HepG2 (cell line): Measurements from ENCODE around the gene TNFAIP6. TPM values are rescaled to one million over a fixed set of nuclear protein-coding genes. Genes with fewer than 3 reads are reported as not detected.

ENCODE experiments used
- ATAC-seq: fragments of 200-7000 bp; cut with Tn5 transposase; 3 replicates; pipeline ENCODE4 v1.9.1; 2020; ENCODE audit warnings: mild to moderate bottlenecking, moderate library complexity
- BruUV-seq: library from RNA; stranded (reverse); fragments of 400-500 nt; replicated peaks from 2 replicates; lab custom pipeline; 2021; lab: Mats Ljungman, UMichigan
- CTCF ChIA-PET: fragments of 300-600 bp; formaldehyde crosslinking; extraction: SDS; loops from one replicate; lab custom pipeline; 2021; ENCODE audit warnings: low total read pairs, inconsistent platforms, low intra/inter-chr PET ratio; lab: Yijun Ruan, JAX
- POLR2A ChIA-PET: fragments of 350-600 bp; sonication (Branson Sonifier 250); formaldehyde crosslinking; loops from one replicate; lab custom pipeline; 2020; ENCODE audit warnings: antibody characterized with exemption, inconsistent platforms; lab: Yijun Ruan, JAX
- DNase-seq: peaks from one replicate; pipeline ENCODE4 v3.0.0-alpha.2; 2015; ENCODE audit warnings: low spot score
- FAIRE-seq: peaks from 3 replicates; lab custom pipeline; 2011; peaks lifted over from hg19 to GRCh38; lab: Jason Lieb, UNC
- H2AFZ ChIP-seq: one replicate; pipeline ENCODE4 v1.6.1; 2011; ENCODE audit warnings: low read length, inconsistent platforms
- H3K27ac ChIP-seq: fragments of 300-600 bp; 3 replicates; pipeline ENCODE4 v1.8.0; 2011; ENCODE audit warnings: mixed run types, mild to moderate bottlenecking, mixed read lengths, low read length, inconsistent platforms; ENCODE audit not compliant: insufficient read depth; ENCODE audit errors: extremely low read length
- H3K27me3 ChIP-seq, 2 experiments: fragments of 200-600 bp in 1 of 2; 2 replicates in 1 of 2; 3 replicates in 1 of 2; pipeline versions ENCODE4 v1.6.0 to v1.8.0; 2011; ENCODE audit warnings: low read length in 2 of 2, mild to moderate bottlenecking in 2 of 2, moderate library complexity in 2 of 2, inconsistent platforms in 1 of 2; ENCODE audit not compliant: insufficient read depth in 2 of 2, control insufficient read depth in 1 of 2
- H3K36me3 ChIP-seq, 2 experiments: fragments of 200-600 bp in 1 of 2; replicated peaks in 1 of 2; 2 replicates in 1 of 2; 3 replicates in 1 of 2; pipeline versions ENCODE4 v1.5.1 to v1.8.0; 2011; ENCODE audit warnings: low read length in 2 of 2, inconsistent platforms in 1 of 2; ENCODE audit not compliant: insufficient read depth in 2 of 2, control insufficient read depth in 1 of 2
- H3K4me1 ChIP-seq: 2 replicates; pipeline ENCODE4 v1.5.1; 2012; ENCODE audit warnings: low read length, inconsistent platforms; ENCODE audit not compliant: insufficient read depth
- H3K4me2 ChIP-seq: 2 replicates; pipeline ENCODE4 v1.6.0; 2011; ENCODE audit warnings: low read depth, low read length, inconsistent platforms
- H3K4me3 ChIP-seq, 3 experiments: fragments of 200-600 bp in 1 of 3; sonication (generic), shearing (Covaris generic) in 1 of 3; replicated peaks in 1 of 3; 2 replicates each; pipeline ENCODE4 v1.5.1; 2011 to 2016; ENCODE audit warnings: low read length in 3 of 3, inconsistent platforms in 2 of 3, low read depth in 2 of 3, mild to moderate bottlenecking in 2 of 3, control low read depth in 1 of 3, mixed read lengths in 1 of 3; ENCODE audit not compliant: insufficient read depth in 1 of 3
- H3K79me2 ChIP-seq: one replicate; pipeline ENCODE4 v1.6.1; 2011; ENCODE audit warnings: low read length, inconsistent platforms; ENCODE audit not compliant: insufficient read depth
- H3K9ac ChIP-seq: 2 replicates; pipeline ENCODE4 v1.6.0; 2011; ENCODE audit warnings: mild to moderate bottlenecking, low read depth, low read length, inconsistent platforms; ENCODE audit not compliant: insufficient read depth
- H3K9me3 ChIP-seq: 2 replicates; pipeline ENCODE4 v1.5.1; 2012; ENCODE audit warnings: mild to moderate bottlenecking, low read length
- H4K20me1 ChIP-seq: 2 replicates; pipeline ENCODE4 v1.6.0; 2011; ENCODE audit warnings: inconsistent platforms, mild to moderate bottlenecking, low read length, moderate library complexity; ENCODE audit not compliant: insufficient read depth
- ELK4 ChIP-seq: sonication (generic); formaldehyde crosslinking; IDR thresholded peaks from 2 replicates; pipeline ENCODE4 v1.9.0; 2021; ENCODE audit warnings: missing genetic modification reagents, borderline replicate concordance
- HNRNPK ChIP-seq: fragments of 200-400 bp; formaldehyde crosslinking; IDR thresholded peaks from 2 replicates; pipeline ENCODE4 v1.6.1; 2018; ENCODE audit warnings: low read length, low read depth, moderate library complexity, mild to moderate bottlenecking; ENCODE audit not compliant: poor library complexity, severe bottlenecking
- TRIM24 ChIP-seq: sonication (generic); formaldehyde crosslinking; IDR thresholded peaks from 2 replicates; pipeline ENCODE4 v1.8.0; 2022; ENCODE audit warnings: mild to moderate bottlenecking, missing genetic modification reagents
- WGBS: methylation state at CpG from one replicate; pipeline ENCODE4 v1.1.6; 2017; ENCODE audit warnings: low lambda C conversion rate; 5-methylcytosine and 5-hydroxymethylcytosine counted together
- in situ Hi-C: cut with HindIII; loops from 2 replicates; pipeline ENCODE4 v1.10.0; 2017; ENCODE audit warnings: low pct_unique_long_range_greater_than_20kb; ENCODE audit not compliant: extremely low pct_ligation_motif_present
- intact Hi-C: fragments of 100-400 bp; cut with micrococcal nuclease; formaldehyde crosslinking; loops from one replicate; pipeline ENCODE4 v1.10.0; 2022; ENCODE audit not compliant: unreplicated experiment
- polyA plus RNA-seq, 8 experiments: library from polyadenylated mRNA; depleted of rRNA in 3 of 8; stranded (reverse) in 7 of 8; unstranded in 1 of 8; fragments of >200 nt; fragmentation: Illumina TruSeq in 4 of 8; extraction: Trizol in 4 of 8; gene quantifications; 2 replicates each; pipeline versions ENCODE4 v1.2.1 to v1.2.3, GENCODE V29; 2011 to 2016; ENCODE audit warnings: low read depth in 4 of 8, missing spikeins in 1 of 8, mixed read lengths in 1 of 8; ENCODE audit not compliant: insufficient read depth in 1 of 8
- total RNA-seq, 5 experiments: library from RNA; depleted of rRNA; stranded (reverse); fragments of >200 nt; fragmentation: Illumina TruSeq; extraction: Trizol; gene quantifications; 2 replicates each; pipeline ENCODE4 v1.2.3, GENCODE V29; 2016; ENCODE audit warnings: low read depth in 1 of 5
- TF ChIP-seq, protein P1 (sequence below): sonication (generic); formaldehyde crosslinking; IDR thresholded peaks from 2 replicates; pipeline ENCODE4 v1.5.0; 2020; ENCODE audit warnings: mild to moderate bottlenecking, missing genetic modification reagents, borderline replicate concordance

The TNFAIP6 gene
- total and polyA plus RNA-seq, 2 of the 13 experiments (the other 11 are each of a cell fraction or from before 2014, with no cell fraction given), result not detected

DNA sequence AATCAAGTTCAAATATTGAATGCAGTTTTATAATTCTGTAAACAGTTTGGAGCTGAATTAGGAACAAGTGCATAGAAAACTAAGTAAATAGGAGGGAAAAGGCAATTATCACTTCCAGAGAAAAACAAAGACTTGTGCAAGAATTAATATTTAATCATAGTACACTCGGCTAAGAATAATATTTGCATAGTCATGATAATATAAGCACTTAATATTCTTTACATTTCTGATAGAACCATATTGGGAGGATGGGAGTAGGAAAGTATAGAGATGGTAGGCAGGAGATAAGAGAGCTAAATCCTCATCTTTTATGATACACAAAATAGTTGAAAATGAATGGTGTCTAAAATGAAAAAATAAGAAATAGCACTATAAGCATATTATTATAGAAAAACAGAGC, 27.4 kb upstream of the TNFAIP6 start (continued):
- TF ChIP-seq, protein P1, sequence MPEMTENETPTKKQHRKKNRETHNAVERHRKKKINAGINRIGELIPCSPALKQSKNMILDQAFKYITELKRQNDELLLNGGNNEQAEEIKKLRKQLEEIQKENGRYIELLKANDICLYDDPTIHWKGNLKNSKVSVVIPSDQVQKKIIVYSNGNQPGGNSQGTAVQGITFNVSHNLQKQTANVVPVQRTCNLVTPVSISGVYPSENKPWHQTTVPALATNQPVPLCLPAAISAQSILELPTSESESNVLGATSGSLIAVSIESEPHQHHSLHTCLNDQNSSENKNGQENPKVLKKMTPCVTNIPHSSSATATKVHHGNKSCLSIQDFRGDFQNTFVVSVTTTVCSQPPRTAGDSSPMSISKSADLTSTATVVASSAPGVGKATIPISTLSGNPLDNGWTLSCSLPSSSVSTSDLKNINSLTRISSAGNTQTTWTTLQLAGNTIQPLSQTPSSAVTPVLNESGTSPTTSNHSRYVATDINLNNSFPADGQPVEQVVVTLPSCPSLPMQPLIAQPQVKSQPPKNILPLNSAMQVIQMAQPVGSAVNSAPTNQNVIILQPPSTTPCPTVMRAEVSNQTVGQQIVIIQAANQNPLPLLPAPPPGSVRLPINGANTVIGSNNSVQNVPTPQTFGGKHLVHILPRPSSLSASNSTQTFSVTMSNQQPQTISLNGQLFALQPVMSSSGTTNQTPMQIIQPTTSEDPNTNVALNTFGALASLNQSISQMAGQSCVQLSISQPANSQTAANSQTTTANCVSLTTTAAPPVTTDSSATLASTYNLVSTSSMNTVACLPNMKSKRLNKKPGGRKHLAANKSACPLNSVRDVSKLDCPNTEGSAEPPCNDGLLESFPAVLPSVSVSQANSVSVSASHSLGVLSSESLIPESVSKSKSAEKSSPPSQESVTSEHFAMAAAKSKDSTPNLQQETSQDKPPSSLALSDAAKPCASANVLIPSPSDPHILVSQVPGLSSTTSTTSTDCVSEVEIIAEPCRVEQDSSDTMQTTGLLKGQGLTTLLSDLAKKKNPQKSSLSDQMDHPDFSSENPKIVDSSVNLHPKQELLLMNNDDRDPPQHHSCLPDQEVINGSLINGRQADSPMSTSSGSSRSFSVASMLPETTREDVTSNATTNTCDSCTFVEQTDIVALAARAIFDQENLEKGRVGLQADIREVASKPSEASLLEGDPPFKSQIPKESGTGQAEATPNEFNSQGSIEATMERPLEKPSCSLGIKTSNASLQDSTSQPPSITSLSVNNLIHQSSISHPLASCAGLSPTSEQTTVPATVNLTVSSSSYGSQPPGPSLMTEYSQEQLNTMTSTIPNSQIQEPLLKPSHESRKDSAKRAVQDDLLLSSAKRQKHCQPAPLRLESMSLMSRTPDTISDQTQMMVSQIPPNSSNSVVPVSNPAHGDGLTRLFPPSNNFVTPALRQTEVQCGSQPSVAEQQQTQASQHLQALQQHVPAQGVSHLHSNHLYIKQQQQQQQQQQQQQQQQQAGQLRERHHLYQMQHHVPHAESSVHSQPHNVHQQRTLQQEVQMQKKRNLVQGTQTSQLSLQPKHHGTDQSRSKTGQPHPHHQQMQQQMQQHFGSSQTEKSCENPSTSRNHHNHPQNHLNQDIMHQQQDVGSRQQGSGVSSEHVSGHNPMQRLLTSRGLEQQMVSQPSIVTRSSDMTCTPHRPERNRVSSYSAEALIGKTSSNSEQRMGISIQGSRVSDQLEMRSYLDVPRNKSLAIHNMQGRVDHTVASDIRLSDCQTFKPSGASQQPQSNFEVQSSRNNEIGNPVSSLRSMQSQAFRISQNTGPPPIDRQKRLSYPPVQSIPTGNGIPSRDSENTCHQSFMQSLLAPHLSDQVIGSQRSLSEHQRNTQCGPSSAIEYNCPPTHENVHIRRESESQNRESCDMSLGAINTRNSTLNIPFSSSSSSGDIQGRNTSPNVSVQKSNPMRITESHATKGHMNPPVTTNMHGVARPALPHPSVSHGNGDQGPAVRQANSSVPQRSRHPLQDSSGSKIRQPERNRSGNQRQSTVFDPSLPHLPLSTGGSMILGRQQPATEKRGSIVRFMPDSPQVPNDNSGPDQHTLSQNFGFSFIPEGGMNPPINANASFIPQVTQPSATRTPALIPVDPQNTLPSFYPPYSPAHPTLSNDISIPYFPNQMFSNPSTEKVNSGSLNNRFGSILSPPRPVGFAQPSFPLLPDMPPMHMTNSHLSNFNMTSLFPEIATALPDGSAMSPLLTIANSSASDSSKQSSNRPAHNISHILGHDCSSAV (CRISPR knock-in tag), result no peak

- CTCF ChIA-PET, result no interaction called here
Measured at GRCh38 chr2:151333083-151333482, 24.3 kb upstream of the TNFAIP6 start.

More at GRCh38 chr2:151333083-151333482, 24.3 kb upstream of the TNFAIP6 start:
- Histone ChIP-seq H3K27me3 (0 out of 5 replicates have a peak, but pooled peaks cover 0 to 4% of the 10 kb centered on the region in 2 experiments), H3K4me3 (no peak overlapping the region), H2AFZ (no peak overlapping the region), H3K79me2 (no peaks in the 10 kb centered on the region), H3K27ac (no peak overlapping the region), H3K4me1 (peaks cover 7% of the 10 kb centered on the region; the same call in 1 of the 2 replicates), H3K9ac (no peak overlapping the region), H3K36me3 (no peaks in the 10 kb centered on the region), H3K9me3 (no peaks in the 10 kb centered on the region), H4K20me1 (no peaks in the 10 kb centered on the region), H3K4me2 (no peak overlapping the region)
- TF ChIP-seq ELK4 (CRISPR knock-in tag) (no peak), HNRNPK (no peak), TRIM24 (CRISPR knock-in tag) (no peak)
- in situ Hi-C loops, result no loop called here
- no TSS peak for BruUV-seq
- ATAC-seq, result no peak
- POLR2A ChIA-PET, result no interaction called here
- WGBS, result 21% methylated on average over 3 of the region's 3 CpGs
- DNase-seq, result no peak
- intact Hi-C loops, result no loop called here
- no peak for FAIRE-seq
